ENCODE data around the gene CNTN5.

The CNTN5 gene

DNA sequence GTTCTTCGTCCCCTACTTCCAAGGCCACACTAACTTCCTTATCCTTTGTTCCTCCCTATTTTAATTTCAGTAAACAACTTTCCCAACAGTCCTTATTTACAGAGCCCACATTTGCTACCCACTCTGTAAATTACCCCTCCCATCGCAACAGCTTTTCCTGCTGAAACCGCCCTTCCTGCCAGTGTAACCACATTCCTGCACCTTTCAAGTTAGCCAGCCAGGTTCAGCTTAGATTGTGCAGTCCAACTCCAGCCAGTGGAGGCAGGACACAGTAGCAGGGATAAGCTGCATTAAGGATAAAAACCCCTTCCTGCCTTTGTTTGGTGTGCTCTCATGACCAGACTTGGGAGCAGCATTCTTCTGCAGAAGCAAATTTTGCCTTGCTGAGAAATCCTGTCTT, 898.0 kb downstream of the CNTN5 start:
- 77% methylated on average over 3 of the region's 3 CpGs for WGBS
- Histone ChIP-seq H3K4me3 (ENCODE audit: low read length) (no peak overlapping the region), H3K36me3 (ENCODE audit: insufficient read depth, low read length) (no peaks in the 10 kb centered on the region), H3K27me3 (ENCODE audit: insufficient read depth, low read length) (no peaks in the 10 kb centered on the region), H3K9ac (ENCODE audit: low read depth, low read length) (no peak overlapping the region), H3K27ac (ENCODE audit: low read depth, low read length) (no peak overlapping the region), H3K4me1 (ENCODE audit: insufficient read depth, low read length) (no peaks in the 10 kb centered on the region), H3K9me3 (ENCODE audit: insufficient read depth, low read depth, low read length) (peaks cover 37% of the 10 kb centered on the region)

- H3K4me1 ChIP-seq (ENCODE audit: insufficient read depth, low read length), result peaks cover 10% of the 10 kb centered on the region
- H3K27me3 ChIP-seq (ENCODE audit: insufficient read depth, low read length), result no peaks in the 10 kb centered on the region
- H3K36me3 ChIP-seq (ENCODE audit: insufficient read depth, low read length), result no peaks in the 10 kb centered on the region
- no peak overlapping the region for H3K4me3 ChIP-seq (ENCODE audit: low read length)
- WGBS, result 93% methylated on average over 3 of the region's 3 CpGs
- H3K9me3 ChIP-seq (ENCODE audit: insufficient read depth, low read depth, low read length), result peaks cover 37% of the 10 kb centered on the region
- no peak overlapping the region for H3K27ac ChIP-seq (ENCODE audit: low read depth, low read length)
- no peak overlapping the region for H3K9ac ChIP-seq (ENCODE audit: low read depth, low read length)
Observed at GRCh38 chr11:99920956-99921355, 900.2 kb downstream of the CNTN5 start.

DNA sequence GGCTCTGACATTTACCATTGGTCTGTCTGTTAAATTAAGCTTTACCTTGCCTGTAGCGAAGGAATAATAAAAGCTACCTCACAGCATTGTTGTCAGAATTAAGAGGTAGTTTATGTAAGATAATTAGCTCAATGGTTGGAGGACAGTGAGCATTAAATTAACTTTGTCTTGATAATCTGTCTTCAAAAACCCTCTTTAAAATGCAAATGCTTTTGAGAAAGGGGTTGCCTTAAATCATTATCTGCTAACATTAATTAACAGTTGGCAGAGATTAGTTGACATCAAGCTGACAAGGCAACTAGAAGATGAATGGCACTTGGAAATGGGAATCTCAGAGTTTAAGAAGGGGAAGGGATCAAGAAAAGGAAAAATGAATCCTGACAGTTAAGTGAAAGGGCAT, 905.2 kb downstream of the CNTN5 start:
- 0 out of 2 replicates have a peak overlapping the region, but pooled peaks have one; percentile 4 for H3K4me3 ChIP-seq (ENCODE audit: low read length)
- peaks cover 20% of the 10 kb centered on the region for H3K4me1 ChIP-seq (ENCODE audit: insufficient read depth, low read length)
- no peaks in the 10 kb centered on the region for H3K27me3 ChIP-seq (ENCODE audit: insufficient read depth, low read length)
- no peak overlapping the region for H3K9ac ChIP-seq (ENCODE audit: low read depth, low read length)
- peaks cover 27% of the 10 kb centered on the region for H3K9me3 ChIP-seq (ENCODE audit: insufficient read depth, low read depth, low read length)
- no CpG with 5 or more reads among the region's 1 CpG for WGBS
- H3K27ac ChIP-seq (ENCODE audit: low read depth, low read length), result no peak overlapping the region
- no peaks in the 10 kb centered on the region; the same call in 1 of the 2 replicates for H3K36me3 ChIP-seq (ENCODE audit: insufficient read depth, low read length)

DNA sequence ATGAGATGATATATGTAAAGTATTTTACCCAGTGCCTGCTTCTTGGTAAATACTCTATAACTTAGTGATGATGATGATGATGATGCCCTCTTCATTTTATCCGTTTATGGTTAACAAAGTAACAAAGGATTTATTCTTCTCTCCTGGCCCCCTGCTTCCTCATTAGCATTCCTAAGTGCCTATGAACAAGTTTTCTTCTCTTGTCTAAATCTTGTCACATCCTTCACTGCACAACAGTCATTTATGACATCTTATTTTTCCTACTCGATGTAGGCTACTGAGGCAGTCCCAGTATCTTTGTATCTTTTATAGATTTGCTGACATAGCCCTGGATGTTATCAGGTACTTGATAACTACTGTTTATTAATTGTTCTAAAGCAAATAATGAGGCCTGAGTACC, 911.9 kb downstream of the CNTN5 start:
- 88% methylated on average over 2 of the region's 2 CpGs for WGBS
- H3K9ac ChIP-seq (ENCODE audit: low read depth, low read length), result no peak overlapping the region

GRCh38 chr11:99934008-99934407, 913.3 kb downstream of the CNTN5 start:
- no peaks in the 10 kb centered on the region for H3K36me3 ChIP-seq (ENCODE audit: insufficient read depth, low read length)
- H3K4me3 ChIP-seq (ENCODE audit: low read length), result no peak overlapping the region
- H3K4me1 ChIP-seq (ENCODE audit: insufficient read depth, low read length), result no peaks in the 10 kb centered on the region
- H3K27ac ChIP-seq (ENCODE audit: low read depth, low read length), result no peak overlapping the region
- H3K9ac ChIP-seq (ENCODE audit: low read depth, low read length), result no peak overlapping the region
- peaks cover 8% of the 10 kb centered on the region; the same call in 1 of the 2 replicates for H3K9me3 ChIP-seq (ENCODE audit: insufficient read depth, low read depth, low read length)
- H3K27me3 ChIP-seq (ENCODE audit: insufficient read depth, low read length), result no peaks in the 10 kb centered on the region

More for the DNA sequence above, 911.9 kb downstream of the CNTN5 start:
- H3K4me3 ChIP-seq (ENCODE audit: low read length), result no peak overlapping the region
- H3K9me3 ChIP-seq (ENCODE audit: insufficient read depth, low read depth, low read length), result peaks cover 19% of the 10 kb centered on the region
- no peaks in the 10 kb centered on the region for H3K4me1 ChIP-seq (ENCODE audit: insufficient read depth, low read length)
- no peaks in the 10 kb centered on the region; the same call in 1 of the 2 replicates for H3K36me3 ChIP-seq (ENCODE audit: insufficient read depth, low read length)
- H3K27ac ChIP-seq (ENCODE audit: low read depth, low read length), result no peak overlapping the region
- H3K27me3 ChIP-seq (ENCODE audit: insufficient read depth, low read length), result no peaks in the 10 kb centered on the region

DNA sequence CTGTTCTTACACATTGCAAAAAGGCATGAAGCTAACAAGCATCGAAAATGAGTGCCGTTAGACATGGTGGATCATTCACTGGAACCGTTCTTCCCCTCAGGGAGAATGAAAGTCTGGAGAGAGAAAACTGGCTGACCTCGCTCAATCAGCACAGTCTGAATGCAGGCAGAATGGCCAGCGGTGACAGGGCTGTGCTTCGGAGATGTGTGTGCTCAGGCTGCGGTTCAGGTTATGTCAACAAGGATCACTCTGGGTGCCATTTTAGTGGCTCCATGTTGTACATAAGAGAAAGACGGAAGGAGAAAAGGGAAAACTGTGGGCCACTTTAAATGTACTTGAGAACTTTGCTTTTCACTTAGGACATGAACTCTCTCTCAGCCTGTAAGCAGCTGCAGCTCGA, 916.6 kb downstream of the CNTN5 start:
- 94% methylated on average over 9 of the region's 9 CpGs for WGBS
- no peaks in the 10 kb centered on the region for H3K9me3 ChIP-seq (ENCODE audit: insufficient read depth, low read depth, low read length)
- H3K27me3 ChIP-seq (ENCODE audit: insufficient read depth, low read length), result no peaks in the 10 kb centered on the region
- no peak overlapping the region for H3K4me3 ChIP-seq (ENCODE audit: low read length)
- no peaks in the 10 kb centered on the region for H3K36me3 ChIP-seq (ENCODE audit: insufficient read depth, low read length)
- H3K4me1 ChIP-seq (ENCODE audit: insufficient read depth, low read length), result no peaks in the 10 kb centered on the region
- no peak overlapping the region for H3K9ac ChIP-seq (ENCODE audit: low read depth, low read length)
- no peak overlapping the region for H3K27ac ChIP-seq (ENCODE audit: low read depth, low read length)

GRCh38 chr11:99952816-99953215, 932.1 kb downstream of the CNTN5 start:
- 100% methylated on average over 1 of the region's 1 CpG for WGBS
- Histone ChIP-seq H3K36me3 (ENCODE audit: insufficient read depth, low read length) (no peaks in the 10 kb centered on the region), H3K9ac (ENCODE audit: low read depth, low read length) (no peak overlapping the region), H3K4me3 (ENCODE audit: low read length) (no peak overlapping the region), H3K27ac (ENCODE audit: low read depth, low read length) (no peak overlapping the region), H3K4me1 (ENCODE audit: insufficient read depth, low read length) (no peaks in the 10 kb centered on the region), H3K9me3 (ENCODE audit: insufficient read depth, low read depth, low read length) (no peaks in the 10 kb centered on the region), H3K27me3 (ENCODE audit: insufficient read depth, low read length) (no peaks in the 10 kb centered on the region)

- Histone ChIP-seq H3K36me3 (ENCODE audit: insufficient read depth, low read length) (no peaks in the 10 kb centered on the region), H3K27ac (ENCODE audit: low read depth, low read length) (no peak overlapping the region), H3K4me3 (ENCODE audit: low read length) (no peak overlapping the region), H3K27me3 (ENCODE audit: insufficient read depth, low read length) (no peaks in the 10 kb centered on the region), H3K4me1 (ENCODE audit: insufficient read depth, low read length) (no peaks in the 10 kb centered on the region), H3K9ac (ENCODE audit: low read depth, low read length) (no peak overlapping the region), H3K9me3 (ENCODE audit: insufficient read depth, low read depth, low read length) (no peaks in the 10 kb centered on the region)
- 88% methylated on average over 3 of the region's 3 CpGs for WGBS
Observed at GRCh38 chr11:99960536-99960935, 939.8 kb downstream of the CNTN5 start.

DNA sequence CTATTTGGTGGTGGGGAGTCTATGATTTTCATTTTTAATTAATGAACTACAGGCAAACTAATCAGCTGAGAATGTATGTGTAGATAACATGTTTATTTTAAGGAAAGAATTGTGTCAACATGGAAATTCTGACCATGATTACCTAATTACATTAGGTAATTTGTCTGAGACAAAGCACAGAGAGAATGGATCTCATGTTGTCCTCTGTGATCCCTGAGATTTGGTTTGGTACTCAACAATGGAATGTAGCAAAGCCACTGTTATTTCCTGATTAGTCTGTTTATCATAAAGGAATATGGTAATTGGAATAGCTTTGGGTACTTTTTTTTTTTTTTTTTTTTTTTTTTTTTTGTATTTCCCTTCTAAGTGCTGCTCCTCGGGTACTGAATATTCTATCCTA, 947.6 kb downstream of the CNTN5 start:
- Histone ChIP-seq H3K36me3 (ENCODE audit: insufficient read depth, low read length) (no peaks in the 10 kb centered on the region), H3K27me3 (ENCODE audit: insufficient read depth, low read length) (no peaks in the 10 kb centered on the region), H3K4me3 (ENCODE audit: low read length) (no peak overlapping the region), H3K9ac (ENCODE audit: low read depth, low read length) (no peak overlapping the region), H3K9me3 (ENCODE audit: insufficient read depth, low read depth, low read length) (no peaks in the 10 kb centered on the region), H3K27ac (ENCODE audit: low read depth, low read length) (no peak overlapping the region), H3K4me1 (ENCODE audit: insufficient read depth, low read length) (no peaks in the 10 kb centered on the region)
- WGBS, result no CpG with 5 or more reads among the region's 1 CpG

- 98% methylated on average over 4 of the region's 4 CpGs for WGBS
- H3K9me3 ChIP-seq (ENCODE audit: insufficient read depth, low read depth, low read length), result no peaks in the 10 kb centered on the region
- no peak overlapping the region for H3K4me3 ChIP-seq (ENCODE audit: low read length)
- no peaks in the 10 kb centered on the region for H3K36me3 ChIP-seq (ENCODE audit: insufficient read depth, low read length)
- no peak overlapping the region for H3K9ac ChIP-seq (ENCODE audit: low read depth, low read length)
- H3K4me1 ChIP-seq (ENCODE audit: insufficient read depth, low read length), result no peaks in the 10 kb centered on the region
- no peak overlapping the region for H3K27ac ChIP-seq (ENCODE audit: low read depth, low read length)
- H3K27me3 ChIP-seq (ENCODE audit: insufficient read depth, low read length), result no peaks in the 10 kb centered on the region
Observed at GRCh38 chr11:99973993-99974392, 953.2 kb downstream of the CNTN5 start.

GRCh38 chr11:99979042-99979441, 958.3 kb downstream of the CNTN5 start:
- Histone ChIP-seq H3K36me3 (ENCODE audit: insufficient read depth, low read length) (no peaks in the 10 kb centered on the region), H3K9me3 (ENCODE audit: insufficient read depth, low read depth, low read length) (no peaks in the 10 kb centered on the region), H3K9ac (ENCODE audit: low read depth, low read length) (no peak overlapping the region), H3K27me3 (ENCODE audit: insufficient read depth, low read length) (no peaks in the 10 kb centered on the region), H3K4me1 (ENCODE audit: insufficient read depth, low read length) (no peaks in the 10 kb centered on the region), H3K27ac (ENCODE audit: low read depth, low read length) (no peak overlapping the region), H3K4me3 (ENCODE audit: low read length) (no peak overlapping the region)
- WGBS, result 90% methylated on average over 2 of the region's 2 CpGs

DNA sequence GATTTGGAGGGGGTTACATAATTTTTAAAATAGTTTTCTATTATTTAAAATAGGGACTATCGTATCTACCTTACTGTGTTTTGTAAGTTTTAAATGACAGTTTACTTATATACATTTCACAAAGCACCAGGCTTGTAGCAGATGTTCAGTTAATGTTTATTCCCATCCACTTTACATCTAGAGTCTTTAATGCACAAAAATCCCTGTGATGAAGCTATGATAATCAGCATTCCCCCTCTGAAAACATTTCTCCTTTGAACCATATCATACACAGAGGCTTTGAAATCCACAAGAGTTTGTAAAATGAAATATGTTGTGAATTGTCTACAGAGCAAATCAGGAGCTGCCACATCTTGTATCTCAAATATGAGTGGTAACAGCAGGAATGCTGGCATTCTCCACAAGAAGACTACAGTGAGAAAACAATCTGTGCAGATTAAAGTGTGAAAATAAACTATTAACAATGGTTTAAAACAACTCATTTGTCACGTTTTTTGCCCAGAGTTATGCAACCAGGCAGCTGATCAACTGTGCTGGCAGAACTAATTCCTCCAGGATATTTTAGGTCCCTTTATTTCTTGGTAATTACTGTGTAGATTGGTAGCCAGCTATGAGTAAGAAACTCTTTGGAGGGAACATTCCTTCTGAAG, 967.2 kb downstream of the CNTN5 start:
- no peak overlapping the region for H3K4me3 ChIP-seq (ENCODE audit: low read length)
- H3K9ac ChIP-seq (ENCODE audit: low read depth, low read length), result no peak overlapping the region
- no peaks in the 10 kb centered on the region for H3K4me1 ChIP-seq (ENCODE audit: insufficient read depth, low read length)
- H3K9me3 ChIP-seq (ENCODE audit: insufficient read depth, low read depth, low read length), result no peaks in the 10 kb centered on the region
- H3K27ac ChIP-seq (ENCODE audit: low read depth, low read length), result no peak overlapping the region
- WGBS, result 67% methylated on average over 1 of the region's 2 CpGs
- no peaks in the 10 kb centered on the region for H3K27me3 ChIP-seq (ENCODE audit: insufficient read depth, low read length)
- H3K36me3 ChIP-seq (ENCODE audit: insufficient read depth, low read length), result no peaks in the 10 kb centered on the region
